OCI-LY1 (cell line): ENCODE measurements around the gene CA5A.

Source experiments
- H2AFZ ChIP-seq: fragments of 200-600 bp; sonication (generic), shearing (Covaris generic); 2 replicates; pipeline ENCODE4 v1.6.0; 2014; ENCODE audit warnings: antibody characterized with exemption, mild to moderate bottlenecking, low read length
- H3F3A ChIP-seq: fragments of 200-600 bp; sonication (generic), shearing (Covaris generic); 2 replicates; pipeline ENCODE4 v1.6.0; 2014; ENCODE audit warnings: mild to moderate bottlenecking, antibody characterized with exemption, low read length, moderate library complexity; ENCODE audit not compliant: insufficient read depth
- H3K27ac ChIP-seq: fragments of 200-600 bp; sonication (generic); 2 replicates; pipeline ENCODE4 v1.5.1; 2014; ENCODE audit warnings: low read length, mixed run types, mild to moderate bottlenecking, low read depth; ENCODE audit not compliant: poor library complexity, severe bottlenecking
- H3K27me3 ChIP-seq: fragments of 200-600 bp; sonication (generic); 2 replicates; pipeline ENCODE4 v1.6.0; 2014; ENCODE audit warnings: antibody characterized with exemption, mild to moderate bottlenecking, low read length, moderate library complexity; ENCODE audit not compliant: insufficient read depth
- H3K36me3 ChIP-seq: fragments of 200-600 bp; sonication (generic); 2 replicates; pipeline ENCODE4 v1.6.1; 2014; ENCODE audit warnings: mild to moderate bottlenecking, antibody characterized with exemption, low read length, moderate library complexity, mixed read lengths; ENCODE audit not compliant: insufficient read depth
- H3K4me1 ChIP-seq: fragments of 200-600 bp; sonication (generic); 2 replicates; pipeline ENCODE4 v1.5.1; 2014; ENCODE audit warnings: mild to moderate bottlenecking, low read length, moderate library complexity; ENCODE audit not compliant: insufficient read depth, severe bottlenecking
- H3K4me2 ChIP-seq: fragments of 200-600 bp; sonication (generic), shearing (Covaris generic); 2 replicates; pipeline ENCODE4 v1.6.1; 2014; ENCODE audit warnings: low read length
- H3K4me3 ChIP-seq: fragments of 200-600 bp; sonication (generic); 2 replicates; pipeline ENCODE4 v1.5.1; 2014; ENCODE audit warnings: low read length, low read depth, mild to moderate bottlenecking, mixed read lengths; ENCODE audit not compliant: poor library complexity, severe bottlenecking
- H3K79me2 ChIP-seq: fragments of 200-600 bp; shearing (Covaris generic); 2 replicates; pipeline ENCODE4 v1.6.1; 2016; ENCODE audit warnings: mixed run types, low read length, mixed read lengths; ENCODE audit not compliant: insufficient read depth
- H3K9ac ChIP-seq: fragments of 200-600 bp; sonication (generic), shearing (Covaris generic); 2 replicates; pipeline ENCODE4 v1.6.1; 2014; ENCODE audit warnings: mild to moderate bottlenecking, low read length, mixed read lengths
- H3K9me2 ChIP-seq: fragments of 200-600 bp; sonication (generic), shearing (Covaris generic); 2 replicates; pipeline ENCODE4 v1.6.1; 2014; ENCODE audit warnings: low read depth, mild to moderate bottlenecking, low read length, mixed read lengths
- H3K9me3 ChIP-seq: fragments of 200-600 bp; shearing (Covaris generic); 2 replicates; pipeline ENCODE4 v1.6.1; 2014; ENCODE audit warnings: low read length, mixed read lengths
- H4K20me1 ChIP-seq: fragments of 200-600 bp; sonication (generic), shearing (Covaris generic); 2 replicates; pipeline ENCODE4 v1.6.0; 2016; ENCODE audit warnings: mild to moderate bottlenecking, low read length; ENCODE audit not compliant: insufficient read depth
- EZH2 ChIP-seq: fragments of 200-600 bp; sonication (generic), shearing (Covaris generic); IDR thresholded peaks from 2 replicates; pipeline ENCODE4 v1.8.0; 2017; ENCODE audit warnings: borderline replicate concordance, mixed run types, mild to moderate bottlenecking, antibody characterized with exemption, low read length, moderate library complexity, mixed read lengths
- TF ChIP-seq, protein P1 (sequence below): fragments of 200-600 bp; sonication (generic), shearing (Covaris generic); IDR thresholded peaks from 2 replicates; pipeline ENCODE4 v1.5.1; 2017; ENCODE audit warnings: mild to moderate bottlenecking, antibody characterized with exemption, low read length, moderate library complexity, mixed read lengths

CA5A gene

DNA sequence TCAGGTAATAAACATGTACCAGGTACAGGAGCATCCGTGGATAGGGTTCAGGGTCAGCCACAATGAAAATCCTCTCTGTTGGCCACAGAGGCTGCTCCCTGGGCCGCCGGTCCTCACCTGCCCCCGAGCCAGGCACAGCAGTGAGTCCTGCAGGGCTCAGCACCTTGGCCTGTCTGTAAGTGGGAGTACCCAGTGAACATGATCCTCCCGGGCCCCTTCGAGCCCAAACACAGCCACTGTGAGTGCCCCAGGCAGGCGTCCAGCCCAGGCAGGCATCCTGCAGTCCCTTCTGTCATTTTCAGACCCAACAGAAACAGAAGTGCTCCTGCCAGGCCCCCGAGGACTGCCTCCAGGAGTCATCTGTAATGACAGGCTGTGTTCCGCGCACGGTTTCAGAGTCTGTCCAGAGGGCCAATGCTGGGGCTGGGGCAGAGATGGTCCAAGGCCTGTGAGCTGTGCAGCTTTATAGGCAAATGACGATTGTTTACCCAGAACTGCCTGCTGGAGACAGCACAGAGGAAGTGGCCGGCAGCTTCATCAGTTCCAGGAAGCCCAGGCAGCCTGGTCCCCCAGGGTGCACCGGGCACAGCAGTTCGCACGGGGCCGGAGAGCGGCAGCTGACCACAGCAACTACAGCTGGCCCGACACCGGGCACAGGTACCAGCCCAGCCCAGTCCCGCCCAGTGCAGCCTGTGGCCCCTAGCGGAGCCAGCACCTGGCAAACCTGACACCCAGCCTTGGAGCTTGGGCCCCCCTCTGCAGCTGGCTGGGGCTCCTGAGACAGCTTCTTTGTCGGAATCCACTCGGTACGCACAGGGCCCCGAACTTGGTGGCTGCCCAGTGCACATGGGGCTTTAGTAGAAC, 80.2 kb downstream of the CA5A start:
- peaks cover 59% of the 10 kb centered on the region for H3K36me3 ChIP-seq
- H3K4me3 ChIP-seq = peak overlapping the region; percentile 53

DNA sequence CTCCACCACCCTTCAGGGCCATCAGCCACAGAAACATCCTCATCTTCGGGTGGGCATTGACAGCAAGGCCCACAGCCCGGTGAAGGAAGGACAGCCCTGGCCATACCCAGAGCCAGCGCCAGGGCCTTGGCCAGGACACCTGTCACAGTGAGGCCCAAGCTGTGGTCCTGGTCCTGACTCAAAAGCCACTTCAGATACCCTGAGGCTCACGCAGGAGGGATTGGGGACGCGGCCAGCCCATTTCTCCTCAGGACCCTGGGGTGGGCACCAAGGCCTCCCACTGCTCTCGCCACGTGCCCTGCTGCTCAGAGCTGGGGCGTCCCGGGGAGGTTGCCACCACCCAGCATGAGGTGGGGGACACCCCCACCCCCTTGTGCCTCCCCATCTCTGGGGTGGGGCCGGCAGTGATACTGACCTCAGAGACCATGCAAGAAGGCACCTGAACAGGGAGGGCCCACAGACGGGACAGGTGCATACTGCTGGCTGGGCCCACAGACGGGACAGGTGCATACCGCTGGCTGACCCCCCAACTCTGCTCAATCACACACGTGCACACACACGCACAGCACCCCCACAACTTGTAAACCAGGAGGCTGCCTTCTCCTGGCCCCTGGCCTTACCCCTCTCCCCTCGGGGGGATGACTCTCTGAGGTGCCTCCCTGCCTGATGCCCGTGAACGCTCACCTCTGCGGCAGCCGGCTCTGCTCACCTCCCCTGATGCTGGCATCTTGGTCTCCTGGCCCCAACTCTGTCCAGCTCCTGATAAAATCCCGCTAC, 81.2 kb downstream of the CA5A start:
- peaks cover 3% of the 10 kb centered on the region; the same call in 1 of the 2 replicates for H3K79me2 ChIP-seq
- no peaks in the 10 kb centered on the region for H3K9me3 ChIP-seq
- H3K9ac ChIP-seq = no peak overlapping the region; the same call in 1 of the 2 replicates
- H2AFZ ChIP-seq = no peak overlapping the region
- TF ChIP-seq EZH2 = no peak
- H3K27ac ChIP-seq = peak overlapping the region; percentile 93
- H3F3A ChIP-seq = no peaks in the 10 kb centered on the region; the same call in 1 of the 2 replicates
- peaks cover 99% of the 10 kb centered on the region for H3K4me1 ChIP-seq
- no peaks in the 10 kb centered on the region for H4K20me1 ChIP-seq
- no peaks in the 10 kb centered on the region for H3K9me2 ChIP-seq
- H3K4me3 ChIP-seq = peak overlapping the region; percentile 11
- H3K4me2 ChIP-seq = peak overlapping the region; percentile 74
- H3K27me3 ChIP-seq = no peaks in the 10 kb centered on the region
- H3K36me3 ChIP-seq = peaks cover 61% of the 10 kb centered on the region; the same call in 1 of the 2 replicates

More for the DNA sequence above, 80.2 kb downstream of the CA5A start:
- Histone ChIP-seq H3K79me2 (peaks cover 11% of the 10 kb centered on the region), H3K27me3 (no peaks in the 10 kb centered on the region), H3K4me1 (peaks cover 99% of the 10 kb centered on the region), H3F3A (no peaks in the 10 kb centered on the region; the same call in 1 of the 2 replicates), H3K9ac (peak overlapping the region; percentile 50; the same call in 1 of the 2 replicates), H3K4me2 (peak overlapping the region; percentile 74), H4K20me1 (no peaks in the 10 kb centered on the region), H3K9me3 (no peaks in the 10 kb centered on the region), H2AFZ (no peak overlapping the region), H3K27ac (peak overlapping the region; percentile 93), H3K9me2 (no peaks in the 10 kb centered on the region)
- TF ChIP-seq EZH2 = no peak
- TF ChIP-seq, protein P1, sequence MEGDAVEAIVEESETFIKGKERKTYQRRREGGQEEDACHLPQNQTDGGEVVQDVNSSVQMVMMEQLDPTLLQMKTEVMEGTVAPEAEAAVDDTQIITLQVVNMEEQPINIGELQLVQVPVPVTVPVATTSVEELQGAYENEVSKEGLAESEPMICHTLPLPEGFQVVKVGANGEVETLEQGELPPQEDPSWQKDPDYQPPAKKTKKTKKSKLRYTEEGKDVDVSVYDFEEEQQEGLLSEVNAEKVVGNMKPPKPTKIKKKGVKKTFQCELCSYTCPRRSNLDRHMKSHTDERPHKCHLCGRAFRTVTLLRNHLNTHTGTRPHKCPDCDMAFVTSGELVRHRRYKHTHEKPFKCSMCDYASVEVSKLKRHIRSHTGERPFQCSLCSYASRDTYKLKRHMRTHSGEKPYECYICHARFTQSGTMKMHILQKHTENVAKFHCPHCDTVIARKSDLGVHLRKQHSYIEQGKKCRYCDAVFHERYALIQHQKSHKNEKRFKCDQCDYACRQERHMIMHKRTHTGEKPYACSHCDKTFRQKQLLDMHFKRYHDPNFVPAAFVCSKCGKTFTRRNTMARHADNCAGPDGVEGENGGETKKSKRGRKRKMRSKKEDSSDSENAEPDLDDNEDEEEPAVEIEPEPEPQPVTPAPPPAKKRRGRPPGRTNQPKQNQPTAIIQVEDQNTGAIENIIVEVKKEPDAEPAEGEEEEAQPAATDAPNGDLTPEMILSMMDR = no peak

DNA sequence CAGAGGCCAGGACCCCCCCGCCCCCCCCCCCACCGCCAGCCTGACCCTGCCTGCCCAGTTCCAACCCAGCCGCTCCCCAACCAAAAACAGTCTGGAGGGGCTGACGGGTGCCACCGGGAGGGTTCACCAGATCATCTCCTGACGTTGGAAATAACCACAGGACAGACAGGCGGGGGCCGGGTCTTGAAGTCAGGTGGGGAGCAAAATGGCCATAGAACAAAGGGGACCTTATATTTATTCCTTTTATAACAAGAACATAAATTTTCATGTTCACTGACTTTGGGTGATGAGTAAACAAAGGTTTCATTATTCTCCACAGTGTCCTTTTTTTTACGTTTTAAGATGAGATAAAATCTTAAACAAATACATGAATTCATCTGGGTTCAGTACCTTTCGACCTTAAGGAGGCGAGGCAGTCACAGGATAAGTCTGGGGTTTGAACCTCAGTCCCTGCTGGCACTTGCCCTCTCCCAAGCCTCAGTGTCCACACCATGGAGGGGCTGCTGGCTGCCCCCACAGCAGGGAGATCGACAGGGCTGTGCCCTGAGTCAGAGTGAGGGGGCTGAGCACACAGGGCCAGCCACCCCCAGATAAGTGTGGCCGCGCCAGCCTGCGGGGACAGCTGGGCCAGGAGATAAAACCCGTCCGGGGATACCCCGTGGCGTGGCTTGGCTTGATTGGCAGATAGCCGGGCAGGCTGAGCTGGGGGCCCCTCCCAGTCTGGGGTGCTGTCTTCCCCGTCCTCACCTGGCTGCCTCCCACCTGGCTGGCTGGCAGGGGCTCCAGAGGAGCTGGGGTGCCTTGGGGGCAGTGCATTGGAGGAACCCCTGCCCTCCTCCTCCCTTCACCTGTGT, 82.0 kb downstream of the CA5A start:
- peak overlapping the region; percentile 9; the same call in 1 of the 2 replicates for H3K9ac ChIP-seq
- peak overlapping the region; percentile 93 for H3K27ac ChIP-seq
- H3K79me2 ChIP-seq = peaks cover 7% of the 10 kb centered on the region; the same call in 1 of the 2 replicates

More for the DNA sequence above, 82.0 kb downstream of the CA5A start:
- peak overlapping the region; percentile 74 for H3K4me2 ChIP-seq
- no peaks in the 10 kb centered on the region for H4K20me1 ChIP-seq
- peak overlapping the region; percentile 11 for H3K4me3 ChIP-seq
- peaks cover 65% of the 10 kb centered on the region for H3K36me3 ChIP-seq
- TF ChIP-seq EZH2 = no peak
- TF ChIP-seq, protein P1 = no peak
- H3K27me3 ChIP-seq = no peaks in the 10 kb centered on the region
- H3F3A ChIP-seq = no peaks in the 10 kb centered on the region; the same call in 1 of the 2 replicates
- H2AFZ ChIP-seq = no peak overlapping the region
- peaks cover 92% of the 10 kb centered on the region for H3K4me1 ChIP-seq
- no peaks in the 10 kb centered on the region for H3K9me2 ChIP-seq
- H3K9me3 ChIP-seq = no peaks in the 10 kb centered on the region
